Measurements from ENCODE around the gene LRPAP1.
"Not testable (repeated sequence)": the region's sequence is repeated elsewhere in the genome, so short reads cannot be mapped to it uniquely, and the experiment has no call there.

Gene LRPAP1

GRCh38 chr4:3531879-3532750, at the start of gene LRPAP1:
LRPAP1 (minus strand) TSS chr4:3532422; CDS start chr4:3532412, 10 bp downstream.
- H3K27me3 ChIP-seq (ENCODE audit: insufficient read depth, poor library complexity, severe bottlenecking) = no peaks in the 10 kb centered on the region
- peaks cover 21% of the 10 kb centered on the region for H3K36me3 ChIP-seq (ENCODE audit: low read depth)
- DNase-seq (ENCODE audit: low spot score) (no peak), ATAC-seq (ENCODE audit: low read depth) (peak; percentile 86)
- H3K4me1 ChIP-seq (ENCODE audit: insufficient read depth, poor library complexity, severe bottlenecking) = no peaks in the 10 kb centered on the region
- peak within 1 kb of the TSS; percentile 60 for H3K4me3 ChIP-seq (ENCODE audit: severe bottlenecking)
- no peaks in the 10 kb centered on the region for H3K9me3 ChIP-seq (ENCODE audit: severe bottlenecking)
- TF ChIP-seq, protein P1, sequence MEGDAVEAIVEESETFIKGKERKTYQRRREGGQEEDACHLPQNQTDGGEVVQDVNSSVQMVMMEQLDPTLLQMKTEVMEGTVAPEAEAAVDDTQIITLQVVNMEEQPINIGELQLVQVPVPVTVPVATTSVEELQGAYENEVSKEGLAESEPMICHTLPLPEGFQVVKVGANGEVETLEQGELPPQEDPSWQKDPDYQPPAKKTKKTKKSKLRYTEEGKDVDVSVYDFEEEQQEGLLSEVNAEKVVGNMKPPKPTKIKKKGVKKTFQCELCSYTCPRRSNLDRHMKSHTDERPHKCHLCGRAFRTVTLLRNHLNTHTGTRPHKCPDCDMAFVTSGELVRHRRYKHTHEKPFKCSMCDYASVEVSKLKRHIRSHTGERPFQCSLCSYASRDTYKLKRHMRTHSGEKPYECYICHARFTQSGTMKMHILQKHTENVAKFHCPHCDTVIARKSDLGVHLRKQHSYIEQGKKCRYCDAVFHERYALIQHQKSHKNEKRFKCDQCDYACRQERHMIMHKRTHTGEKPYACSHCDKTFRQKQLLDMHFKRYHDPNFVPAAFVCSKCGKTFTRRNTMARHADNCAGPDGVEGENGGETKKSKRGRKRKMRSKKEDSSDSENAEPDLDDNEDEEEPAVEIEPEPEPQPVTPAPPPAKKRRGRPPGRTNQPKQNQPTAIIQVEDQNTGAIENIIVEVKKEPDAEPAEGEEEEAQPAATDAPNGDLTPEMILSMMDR (IDR thresholded peaks at IDR 0.05; ENCODE audit: poor library complexity, severe bottlenecking) = no peak
- no peak within 1 kb of the TSS for H3K27ac ChIP-seq (ENCODE audit: poor library complexity, severe bottlenecking)

DNA sequence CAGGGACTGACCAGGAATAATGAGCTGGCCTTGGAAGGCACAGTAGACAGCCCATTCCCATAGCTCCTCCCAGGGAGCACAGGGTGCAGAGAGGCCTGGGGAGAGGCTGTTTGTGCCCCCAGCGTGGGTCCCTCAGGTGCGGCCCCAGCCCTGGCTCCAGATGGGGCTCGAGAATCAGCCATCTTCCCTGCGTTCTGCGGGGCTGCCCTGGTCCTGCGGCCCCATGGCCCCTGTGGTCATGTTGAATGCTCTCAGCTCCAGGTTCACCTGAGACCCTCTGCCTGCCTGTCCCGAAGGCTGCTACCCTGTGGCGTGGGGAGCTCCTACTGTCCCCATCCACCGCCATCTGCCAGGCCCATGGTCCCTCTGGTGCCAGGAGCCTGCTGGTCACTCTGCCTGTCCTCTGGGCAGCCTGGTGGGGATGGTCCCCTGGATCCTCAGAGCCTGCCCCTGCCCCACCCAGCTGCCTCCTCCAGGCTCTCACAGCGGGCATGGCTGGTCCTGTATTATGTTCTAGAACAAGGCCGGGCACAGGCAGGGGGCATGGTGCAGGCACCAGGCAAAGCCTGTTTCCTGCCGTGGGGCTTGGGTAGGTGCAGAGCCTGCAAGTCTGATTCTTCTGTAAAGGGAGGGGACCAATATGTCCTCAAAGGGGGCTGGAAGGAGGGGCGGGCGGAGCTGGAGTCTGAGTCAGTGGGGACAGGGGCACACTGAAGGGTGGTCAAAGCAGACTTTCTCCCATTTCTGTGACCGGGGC, 49.3 kb upstream of the LRPAP1 start:
- not testable (repeated sequence) for ATAC-seq (ENCODE audit: low read depth)

DNA sequence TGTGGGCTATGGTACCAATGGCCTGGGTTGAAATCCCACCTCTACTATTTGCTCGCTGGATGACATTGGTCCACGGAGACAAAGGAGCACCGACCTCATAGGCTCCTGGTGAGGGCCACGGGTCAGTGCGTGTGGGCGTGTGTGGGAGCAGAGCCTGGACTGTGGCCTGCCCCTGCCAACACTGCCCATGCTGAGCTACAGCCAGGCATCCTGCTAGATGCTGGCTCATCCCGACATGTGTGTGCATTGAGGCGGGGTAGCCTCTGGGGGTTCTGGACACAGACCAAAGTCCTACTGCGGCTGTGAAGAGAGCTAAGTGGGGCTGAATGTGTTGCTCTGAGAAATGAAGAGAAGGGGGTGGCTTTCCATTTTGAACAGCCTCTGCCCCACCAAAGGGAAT, 48.6 kb upstream of the LRPAP1 start:
- H3K36me3 ChIP-seq (ENCODE audit: low read depth); H3K9me3 ChIP-seq (ENCODE audit: severe bottlenecking); DNase-seq (ENCODE audit: low spot score); H3K4me1 ChIP-seq (ENCODE audit: insufficient read depth, poor library complexity, severe bottlenecking); H3K27ac ChIP-seq (ENCODE audit: poor library complexity, severe bottlenecking); ATAC-seq (ENCODE audit: low read depth); H3K4me3 ChIP-seq (ENCODE audit: severe bottlenecking); H3K27me3 ChIP-seq (ENCODE audit: insufficient read depth, poor library complexity, severe bottlenecking): not testable (repeated sequence)

More for the DNA sequence above, 49.3 kb upstream of the LRPAP1 start:
- not testable (repeated sequence) for DNase-seq (ENCODE audit: low spot score); H3K27ac ChIP-seq (ENCODE audit: poor library complexity, severe bottlenecking); H3K36me3 ChIP-seq (ENCODE audit: low read depth); H3K9me3 ChIP-seq (ENCODE audit: severe bottlenecking); H3K4me1 ChIP-seq (ENCODE audit: insufficient read depth, poor library complexity, severe bottlenecking); H3K4me3 ChIP-seq (ENCODE audit: severe bottlenecking); H3K27me3 ChIP-seq (ENCODE audit: insufficient read depth, poor library complexity, severe bottlenecking)

GRCh38 chr4:3578527-3579144, 46.4 kb upstream of the LRPAP1 start:
- not testable (repeated sequence) for H3K9me3 ChIP-seq (ENCODE audit: severe bottlenecking); DNase-seq (ENCODE audit: low spot score); H3K4me1 ChIP-seq (ENCODE audit: insufficient read depth, poor library complexity, severe bottlenecking); H3K27ac ChIP-seq (ENCODE audit: poor library complexity, severe bottlenecking); ATAC-seq (ENCODE audit: low read depth); H3K36me3 ChIP-seq (ENCODE audit: low read depth); H3K27me3 ChIP-seq (ENCODE audit: insufficient read depth, poor library complexity, severe bottlenecking); H3K4me3 ChIP-seq (ENCODE audit: severe bottlenecking)

DNA sequence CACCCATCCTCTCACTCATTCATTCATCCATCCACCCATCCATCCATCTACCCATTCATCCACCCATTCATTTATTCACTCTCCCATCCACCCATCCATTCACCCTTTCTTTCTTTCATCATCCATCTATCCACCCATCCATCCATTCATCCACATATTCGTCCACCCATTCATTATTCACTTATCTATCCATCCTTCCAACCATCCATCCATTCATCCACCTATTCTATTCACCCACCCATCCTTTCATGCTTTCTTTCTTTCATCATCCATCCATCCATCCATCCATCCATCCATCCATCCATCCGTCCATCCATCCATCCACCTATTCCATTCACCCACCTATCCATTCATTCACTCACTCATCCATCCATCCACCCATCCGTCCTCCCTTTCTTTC, 45.8 kb upstream of the LRPAP1 start:
- not testable (repeated sequence) for H3K36me3 ChIP-seq (ENCODE audit: low read depth); H3K9me3 ChIP-seq (ENCODE audit: severe bottlenecking); H3K27me3 ChIP-seq (ENCODE audit: insufficient read depth, poor library complexity, severe bottlenecking); H3K4me1 ChIP-seq (ENCODE audit: insufficient read depth, poor library complexity, severe bottlenecking); ATAC-seq (ENCODE audit: low read depth); DNase-seq (ENCODE audit: low spot score); H3K4me3 ChIP-seq (ENCODE audit: severe bottlenecking); H3K27ac ChIP-seq (ENCODE audit: poor library complexity, severe bottlenecking)

DNA sequence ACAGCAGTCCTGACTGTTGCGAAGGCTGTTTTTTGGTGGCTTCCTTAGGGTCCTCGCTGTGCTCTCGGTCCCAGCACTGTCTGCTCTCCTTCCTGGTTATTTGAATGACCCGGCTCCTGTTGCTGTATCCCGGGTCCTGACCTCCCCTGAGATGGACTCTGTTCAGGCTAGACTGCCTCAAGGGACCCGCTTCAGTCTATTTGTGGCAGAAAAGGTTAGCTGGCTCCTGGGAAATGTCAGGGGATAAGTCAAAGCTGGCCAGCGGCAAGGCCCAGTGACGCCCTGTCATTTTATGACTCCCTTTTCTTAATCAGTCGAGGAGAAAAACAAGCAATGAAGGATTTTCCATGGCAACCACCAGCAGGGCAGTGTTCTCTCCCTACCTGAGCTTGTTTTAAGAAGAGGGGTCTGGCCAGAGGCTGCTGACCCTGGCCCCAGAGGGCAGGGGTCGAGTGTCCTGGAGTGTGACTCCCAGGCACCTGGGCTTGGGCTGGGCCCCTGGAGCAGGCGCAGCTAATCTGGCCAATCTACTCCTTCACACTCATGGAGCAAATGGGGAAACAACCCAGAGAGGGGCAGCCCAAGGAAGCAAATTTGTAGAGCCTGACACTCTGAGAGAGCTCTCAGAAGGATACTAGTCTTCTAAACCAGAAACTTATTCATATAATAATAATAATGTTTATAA, 45.1 kb upstream of the LRPAP1 start:
- ATAC-seq (ENCODE audit: low read depth) = not testable (repeated sequence)

DNA sequence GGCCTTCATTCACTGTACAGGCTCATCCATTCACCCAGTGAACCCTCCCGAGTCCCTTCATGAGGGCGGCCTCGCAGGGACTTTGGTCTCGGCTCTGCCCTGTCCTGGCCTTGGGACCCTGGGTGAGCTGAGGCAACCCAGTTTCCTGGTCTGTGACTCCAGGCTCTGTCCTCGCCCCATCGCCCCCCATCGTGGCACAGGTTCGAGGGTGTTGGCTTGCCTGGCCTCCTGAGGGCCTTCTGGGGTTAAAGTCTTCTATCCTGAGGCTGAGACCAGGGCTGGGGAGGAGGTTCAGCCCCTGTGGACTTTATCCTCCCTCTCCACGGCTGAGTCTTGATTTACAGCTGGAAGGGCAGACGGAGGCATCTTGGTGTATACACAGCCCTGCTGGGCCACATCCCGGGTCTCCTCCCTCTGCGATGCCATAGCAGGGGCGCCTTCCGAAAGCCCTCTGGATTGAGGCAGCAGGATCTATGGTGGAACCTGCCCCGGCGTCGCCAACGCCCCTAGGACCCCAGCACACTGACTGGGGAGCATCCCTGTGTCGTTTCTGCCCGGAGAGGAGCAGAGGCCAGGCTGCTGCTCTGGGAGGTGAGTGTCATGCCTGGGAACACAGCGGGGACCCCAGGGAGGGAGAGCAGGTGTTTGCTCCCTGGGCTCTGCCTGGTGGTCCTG, 44.4 kb upstream of the LRPAP1 start:
- not testable (repeated sequence) for ATAC-seq (ENCODE audit: low read depth); H3K27me3 ChIP-seq (ENCODE audit: insufficient read depth, poor library complexity, severe bottlenecking); H3K36me3 ChIP-seq (ENCODE audit: low read depth); H3K9me3 ChIP-seq (ENCODE audit: severe bottlenecking); H3K4me1 ChIP-seq (ENCODE audit: insufficient read depth, poor library complexity, severe bottlenecking); H3K27ac ChIP-seq (ENCODE audit: poor library complexity, severe bottlenecking); H3K4me3 ChIP-seq (ENCODE audit: severe bottlenecking); DNase-seq (ENCODE audit: low spot score)

More for the DNA sequence above, 45.1 kb upstream of the LRPAP1 start:
- not testable (repeated sequence) for H3K4me1 ChIP-seq (ENCODE audit: insufficient read depth, poor library complexity, severe bottlenecking); H3K27ac ChIP-seq (ENCODE audit: poor library complexity, severe bottlenecking); DNase-seq (ENCODE audit: low spot score); H3K36me3 ChIP-seq (ENCODE audit: low read depth); H3K27me3 ChIP-seq (ENCODE audit: insufficient read depth, poor library complexity, severe bottlenecking); H3K4me3 ChIP-seq (ENCODE audit: severe bottlenecking); H3K9me3 ChIP-seq (ENCODE audit: severe bottlenecking)

- H3K27ac ChIP-seq (ENCODE audit: poor library complexity, severe bottlenecking); H3K4me1 ChIP-seq (ENCODE audit: insufficient read depth, poor library complexity, severe bottlenecking); H3K36me3 ChIP-seq (ENCODE audit: low read depth); DNase-seq (ENCODE audit: low spot score); H3K9me3 ChIP-seq (ENCODE audit: severe bottlenecking); H3K4me3 ChIP-seq (ENCODE audit: severe bottlenecking); H3K27me3 ChIP-seq (ENCODE audit: insufficient read depth, poor library complexity, severe bottlenecking); ATAC-seq (ENCODE audit: low read depth): not testable (repeated sequence)
These were observed 43.5 kb upstream of the LRPAP1 start for GRCh38 chr4:3575426-3576369.

- ATAC-seq (ENCODE audit: low read depth); H3K4me3 ChIP-seq (ENCODE audit: severe bottlenecking); H3K9me3 ChIP-seq (ENCODE audit: severe bottlenecking); H3K27me3 ChIP-seq (ENCODE audit: insufficient read depth, poor library complexity, severe bottlenecking); DNase-seq (ENCODE audit: low spot score); H3K36me3 ChIP-seq (ENCODE audit: low read depth); H3K27ac ChIP-seq (ENCODE audit: poor library complexity, severe bottlenecking); H3K4me1 ChIP-seq (ENCODE audit: insufficient read depth, poor library complexity, severe bottlenecking): not testable (repeated sequence)
These were observed 42.6 kb upstream of the LRPAP1 start for GRCh38 chr4:3574865-3575264.

Data from RWPE2 (cell line).